ENCODE results near the gene SMYD2.

DNA sequence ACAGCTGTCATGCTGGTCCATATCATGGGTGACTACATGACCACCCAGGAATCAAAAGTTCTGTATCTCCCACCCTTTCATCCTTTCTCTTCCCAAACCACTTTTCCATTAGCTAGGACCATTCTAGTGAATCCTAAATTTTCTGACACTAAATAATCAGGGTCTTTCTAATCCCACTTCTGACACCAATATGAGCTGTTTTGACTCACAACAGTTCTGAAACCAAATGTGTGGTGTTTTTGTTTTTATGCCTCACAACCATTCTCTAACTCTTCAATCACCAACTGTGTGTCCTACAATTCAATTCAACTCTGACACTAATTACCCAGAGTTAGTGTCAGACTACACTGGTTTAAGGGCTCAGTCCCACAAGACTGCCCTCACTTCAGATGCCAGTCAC lies 63.9 kb downstream of the SMYD2 start:
- TF ChIP-seq POLR2A (IDR thresholded peaks at IDR 0.05; ENCODE audit: low read depth, low read length) (no peak), TAF1 (IDR thresholded peaks at IDR 0.05; ENCODE audit: low read depth, low read length) (no peak)
